Mucosa of stomach (tissue), 1 donor: ENCODE results near the gene PPP1CB.
"Not testable (repeated sequence)": the region's sequence is repeated elsewhere in the genome, so short reads cannot be mapped to it uniquely, and the experiment has no call there.

Experiments used
- H3K27me3 ChIP-seq: one replicate; pipeline ENCODE4 v1.7.0; 2013; ENCODE audit warnings: mild to moderate bottlenecking, low read length; ENCODE audit not compliant: control insufficient read depth, insufficient read depth
- H3K36me3 ChIP-seq: one replicate; pipeline ENCODE4 v1.7.0; 2013; ENCODE audit warnings: low read length; ENCODE audit not compliant: control insufficient read depth, insufficient read depth
- H3K4me1 ChIP-seq: one replicate; pipeline ENCODE4 v1.7.0; 2013; ENCODE audit warnings: mild to moderate bottlenecking, low read length; ENCODE audit not compliant: control insufficient read depth, insufficient read depth
- H3K4me3 ChIP-seq: one replicate; pipeline ENCODE4 v1.7.0; 2013; ENCODE audit warnings: low read length
- H3K9ac ChIP-seq: one replicate; pipeline ENCODE4 v1.7.0; 2013; ENCODE audit warnings: mild to moderate bottlenecking, low read length, moderate library complexity
- H3K9me3 ChIP-seq: one replicate; pipeline ENCODE4 v1.7.0; 2013; ENCODE audit warnings: mild to moderate bottlenecking, low read length, moderate library complexity; ENCODE audit not compliant: control insufficient read depth
- donor health status: Pancreatic carcinoma.

Gene PPP1CB

DNA sequence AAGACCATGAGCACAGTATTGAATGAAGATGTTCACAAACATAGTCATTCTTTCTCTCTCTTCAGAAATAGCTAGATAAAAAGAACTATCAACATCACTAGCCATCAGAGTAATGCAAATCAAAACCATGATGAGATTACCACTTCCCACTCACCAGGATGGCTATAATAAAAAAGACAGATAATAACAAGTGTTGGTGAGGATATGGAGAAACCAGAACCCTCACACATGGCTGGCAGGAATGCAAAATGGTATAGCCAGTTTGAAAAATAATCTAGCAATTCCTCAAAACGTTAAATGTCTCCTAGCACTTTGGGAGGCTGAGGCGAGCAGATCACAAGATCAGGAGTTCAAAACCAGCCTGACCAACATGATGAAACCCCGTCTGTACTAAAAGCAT is 31.3 kb upstream of the PPP1CB start:
- no peak overlapping the region for H3K4me3 ChIP-seq
- peaks cover 13% of the 10 kb centered on the region for H3K4me1 ChIP-seq
- H3K36me3 ChIP-seq = no peaks in the 10 kb centered on the region
- no peak overlapping the region for H3K9ac ChIP-seq
- H3K9me3 ChIP-seq = no peaks in the 10 kb centered on the region
- H3K27me3 ChIP-seq = no peaks in the 10 kb centered on the region

DNA sequence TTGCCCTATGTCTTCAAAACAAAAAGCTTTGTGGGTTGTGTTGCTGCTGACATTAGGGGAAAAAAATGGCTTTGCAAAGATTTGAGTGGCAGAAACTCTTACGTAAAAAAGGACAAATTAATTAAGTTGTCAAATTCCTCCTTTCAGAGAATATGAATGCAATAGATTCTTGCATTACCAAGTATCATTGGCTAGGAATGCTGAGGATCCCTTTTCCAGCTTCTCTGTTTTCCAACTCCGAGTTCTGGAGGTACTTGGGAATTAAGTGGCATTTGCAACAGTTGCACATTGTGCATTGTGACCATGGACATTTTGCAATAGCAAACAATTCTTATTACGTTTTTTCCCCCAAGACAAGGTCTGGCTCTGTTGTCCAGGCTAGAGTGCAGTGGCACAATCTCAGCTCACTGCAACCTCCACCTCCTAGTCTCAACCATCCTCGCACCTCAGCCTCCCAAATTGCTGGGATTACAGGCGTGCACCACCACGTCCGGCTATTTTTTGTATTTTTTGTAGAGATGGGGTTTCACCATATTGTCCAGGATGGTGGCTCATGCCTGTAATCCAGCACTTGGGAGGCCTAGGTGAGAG is 29.9 kb upstream of the PPP1CB start:
- H3K36me3 ChIP-seq = no peaks in the 10 kb centered on the region
- no peaks in the 10 kb centered on the region for H3K9me3 ChIP-seq
- H3K4me3 ChIP-seq = no peak overlapping the region
- H3K9ac ChIP-seq = no peak overlapping the region
- H3K4me1 ChIP-seq = peaks cover 9% of the 10 kb centered on the region
- H3K27me3 ChIP-seq = no peaks in the 10 kb centered on the region

DNA sequence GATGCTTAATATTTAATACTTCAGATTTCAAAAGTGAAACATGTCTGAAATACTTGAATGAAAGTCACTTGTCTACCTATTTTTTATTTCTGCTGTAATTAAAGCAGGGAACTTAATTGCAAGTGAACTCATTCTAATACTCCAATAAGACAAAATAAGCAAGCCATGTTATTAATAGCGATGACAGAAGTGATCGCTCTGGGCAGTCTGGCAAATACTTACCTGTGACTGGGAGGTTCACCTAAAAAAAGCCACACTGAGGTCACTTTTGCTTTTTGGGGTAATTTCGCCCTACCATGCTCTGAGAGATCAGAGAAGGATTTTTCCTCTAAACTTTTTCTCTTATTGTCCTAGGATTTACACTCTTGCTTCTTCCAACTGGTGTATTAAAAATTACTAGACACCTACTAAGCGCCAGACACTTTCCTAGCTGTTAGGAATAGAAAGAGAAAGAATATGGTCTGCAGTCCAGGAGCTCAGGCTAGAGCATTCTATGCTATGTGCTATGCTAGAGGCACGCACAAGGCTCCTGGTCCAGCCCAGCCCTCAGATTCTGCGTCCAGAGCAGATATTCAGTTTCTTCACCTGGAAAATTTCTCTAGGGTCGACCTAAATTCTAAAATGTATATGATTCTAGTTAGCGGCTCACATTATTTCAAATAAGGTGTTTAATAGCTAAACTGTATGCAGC is 26.5 kb upstream of the PPP1CB start:
- Histone ChIP-seq H3K36me3 (no peaks in the 10 kb centered on the region), H3K9ac (no peak overlapping the region), H3K4me3 (no peak overlapping the region), H3K4me1 (peaks cover 9% of the 10 kb centered on the region), H3K27me3 (no peaks in the 10 kb centered on the region), H3K9me3 (no peaks in the 10 kb centered on the region)

DNA sequence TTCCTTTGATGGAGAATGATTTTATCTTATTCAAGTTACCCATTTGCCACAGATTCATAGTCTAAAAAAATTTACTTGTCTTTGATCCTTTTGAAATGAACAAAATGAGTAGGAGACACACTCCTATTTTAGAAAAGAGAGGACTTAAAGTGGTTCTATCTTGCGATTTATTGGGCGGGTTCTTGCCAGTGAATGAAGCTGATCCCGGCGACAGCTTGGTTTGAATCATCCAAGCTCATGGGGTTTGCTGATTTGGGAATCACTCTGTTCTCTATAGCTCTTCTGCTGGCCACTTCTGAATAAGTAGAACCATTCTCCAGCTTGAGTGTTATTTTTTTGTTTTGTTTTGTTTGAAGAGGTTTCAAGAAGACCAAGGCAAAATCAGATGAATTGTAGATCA is 25.5 kb upstream of the PPP1CB start:
- Histone ChIP-seq H3K27me3 (no peaks in the 10 kb centered on the region), H3K9me3 (no peaks in the 10 kb centered on the region), H3K9ac (no peak overlapping the region), H3K4me1 (peaks cover 9% of the 10 kb centered on the region), H3K4me3 (no peak overlapping the region), H3K36me3 (no peaks in the 10 kb centered on the region)

DNA sequence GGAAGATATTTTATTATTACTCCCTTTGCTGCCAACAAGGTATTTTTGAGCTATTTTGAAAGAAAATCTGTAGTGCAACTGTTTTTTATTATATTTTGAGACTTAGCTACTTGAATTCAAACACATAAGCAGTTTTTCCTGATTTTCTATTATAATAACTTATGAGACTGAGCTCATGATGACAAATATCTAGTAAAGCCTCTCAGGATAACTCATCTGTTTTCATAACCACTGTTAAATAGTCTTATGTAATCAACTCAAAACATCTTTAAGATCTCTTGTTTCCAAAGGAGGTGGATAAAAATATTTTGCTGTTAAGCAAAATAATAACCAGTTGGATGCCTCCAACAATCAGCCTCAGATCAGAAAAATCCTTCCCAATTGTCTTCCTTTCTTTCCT is 21.9 kb upstream of the PPP1CB start:
- no peak overlapping the region for H3K9ac ChIP-seq
- no peaks in the 10 kb centered on the region for H3K9me3 ChIP-seq
- no peaks in the 10 kb centered on the region for H3K36me3 ChIP-seq
- no peak overlapping the region for H3K4me3 ChIP-seq
- no peaks in the 10 kb centered on the region for H3K27me3 ChIP-seq
- H3K4me1 ChIP-seq = peaks cover 9% of the 10 kb centered on the region

DNA sequence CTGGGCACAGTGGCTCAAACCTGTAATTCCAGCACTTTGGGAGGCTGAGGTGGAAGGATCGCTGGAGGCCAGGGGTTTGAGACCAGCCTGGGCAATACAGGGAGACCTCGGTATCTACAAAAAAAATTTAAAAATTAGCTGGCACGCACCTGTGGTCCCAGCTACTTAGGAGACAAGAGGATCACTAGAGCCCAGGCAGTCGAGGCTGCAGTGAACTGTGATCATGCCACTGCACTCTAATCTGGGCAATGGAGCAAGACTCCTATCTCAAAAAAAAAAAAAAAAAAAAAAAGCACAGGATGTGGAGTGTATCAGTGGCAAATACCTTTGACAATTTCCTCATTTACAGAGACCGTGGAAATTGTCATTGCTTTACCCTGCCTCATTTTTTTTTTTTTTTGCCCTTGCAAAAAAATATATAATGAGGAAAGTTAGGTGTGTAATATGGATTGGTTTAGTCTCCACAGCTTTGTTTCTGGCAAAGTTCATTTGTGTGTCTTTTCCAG is 20.9 kb upstream of the PPP1CB start:
- peaks cover under 1% of the 10 kb centered on the region for H3K4me1 ChIP-seq
- H3K27me3 ChIP-seq = no peaks in the 10 kb centered on the region
- H3K9me3 ChIP-seq = no peaks in the 10 kb centered on the region
- H3K36me3 ChIP-seq = no peaks in the 10 kb centered on the region
- H3K4me3 ChIP-seq = no peak overlapping the region
- no peak overlapping the region for H3K9ac ChIP-seq

DNA sequence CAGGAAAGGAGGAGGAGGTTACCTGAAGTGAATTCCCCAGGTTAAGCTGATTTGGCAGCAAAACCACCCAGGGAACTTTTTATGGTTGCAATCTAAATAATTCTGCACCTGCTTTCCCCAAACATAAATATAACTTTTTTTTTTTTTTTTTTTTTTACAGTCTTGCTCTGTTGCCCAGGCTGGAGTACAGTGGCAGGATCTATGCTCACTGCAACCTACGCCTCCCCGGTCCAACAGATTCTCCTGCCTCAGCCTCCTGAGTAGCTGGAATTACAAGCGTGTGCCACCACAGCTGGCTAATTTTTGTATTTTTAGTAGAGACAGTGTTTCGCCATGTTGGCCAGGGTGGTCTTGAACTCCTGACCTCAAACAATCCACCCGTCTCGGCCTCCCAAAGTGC is 16.1 kb upstream of the PPP1CB start:
- Histone ChIP-seq H3K27me3 (no peaks in the 10 kb centered on the region), H3K36me3 (no peaks in the 10 kb centered on the region), H3K4me3 (no peak overlapping the region), H3K9ac (peak overlapping the region; percentile 22), H3K4me1 (peaks cover 6% of the 10 kb centered on the region), H3K9me3 (no peaks in the 10 kb centered on the region)

DNA sequence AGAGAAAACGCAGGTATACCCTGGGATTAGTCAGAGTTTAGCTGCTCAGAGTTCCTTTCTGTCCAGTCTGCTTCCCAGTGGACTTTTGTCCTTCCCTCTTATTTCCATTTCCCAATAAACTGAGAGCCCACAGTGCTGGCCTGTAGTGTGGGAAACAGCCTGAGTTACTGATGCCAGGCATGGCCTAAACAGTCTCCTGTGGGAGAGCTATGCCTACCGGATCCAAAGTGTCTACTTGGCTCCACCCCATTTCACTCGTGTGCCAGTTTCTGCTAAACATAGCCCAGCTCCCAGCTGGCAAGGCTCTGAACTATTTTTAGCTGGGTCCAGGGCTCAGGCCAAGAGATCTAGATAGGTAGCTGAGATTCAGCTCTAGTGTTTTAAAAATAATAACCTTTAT is 15.6 kb upstream of the PPP1CB start:
- Histone ChIP-seq H3K27me3 (no peaks in the 10 kb centered on the region), H3K4me3 (no peak overlapping the region), H3K9me3 (no peaks in the 10 kb centered on the region), H3K36me3 (no peaks in the 10 kb centered on the region), H3K4me1 (peaks cover 6% of the 10 kb centered on the region), H3K9ac (peak overlapping the region; percentile 22)

DNA sequence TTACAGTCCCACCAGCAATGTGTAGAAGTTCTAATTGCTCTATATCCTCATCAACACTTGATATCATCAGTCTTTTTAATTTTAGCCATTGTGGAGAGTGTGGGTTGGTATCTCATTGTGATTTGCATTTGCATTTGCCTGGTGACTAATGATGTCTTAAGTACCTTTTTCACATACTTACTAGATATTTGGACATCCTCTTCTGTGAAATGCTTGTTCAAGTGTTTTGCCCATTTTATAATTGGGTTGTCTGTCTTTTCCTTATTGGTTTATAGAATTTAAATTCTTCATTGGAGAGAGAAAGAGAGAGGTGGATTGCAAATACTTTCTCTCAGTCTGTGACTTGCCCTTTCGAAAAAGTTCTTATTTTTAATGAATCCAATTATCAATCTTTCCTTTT is 14.0 kb upstream of the PPP1CB start:
- Histone ChIP-seq H3K36me3 (no peaks in the 10 kb centered on the region), H3K4me3 (no peak overlapping the region), H3K9ac (no peak overlapping the region), H3K27me3 (no peaks in the 10 kb centered on the region), H3K9me3 (no peaks in the 10 kb centered on the region), H3K4me1 (peaks cover 6% of the 10 kb centered on the region)

DNA sequence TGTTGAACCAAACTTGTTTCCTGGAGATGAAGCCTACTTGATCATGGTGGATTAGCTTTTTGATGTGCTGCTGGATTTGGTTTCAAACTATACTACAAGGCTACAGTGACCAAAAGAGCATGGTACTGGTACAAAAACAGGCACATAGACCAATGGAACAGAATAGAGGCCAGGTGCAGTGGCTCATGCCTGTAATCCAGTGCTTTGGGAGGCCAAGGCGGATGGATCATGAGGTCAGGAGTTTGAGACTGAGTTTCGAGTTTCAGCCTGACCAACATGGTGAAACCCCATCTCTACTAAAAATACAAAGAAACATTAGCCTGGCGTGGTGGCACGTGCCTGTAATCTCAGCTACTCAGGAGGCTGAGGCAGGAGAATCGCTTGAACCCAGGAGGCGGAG is 9.0 kb upstream of the PPP1CB start:
- H3K9me3 ChIP-seq, H3K27me3 ChIP-seq, H3K4me3 ChIP-seq, H3K4me1 ChIP-seq, H3K36me3 ChIP-seq, H3K9ac ChIP-seq: not testable (repeated sequence)

DNA sequence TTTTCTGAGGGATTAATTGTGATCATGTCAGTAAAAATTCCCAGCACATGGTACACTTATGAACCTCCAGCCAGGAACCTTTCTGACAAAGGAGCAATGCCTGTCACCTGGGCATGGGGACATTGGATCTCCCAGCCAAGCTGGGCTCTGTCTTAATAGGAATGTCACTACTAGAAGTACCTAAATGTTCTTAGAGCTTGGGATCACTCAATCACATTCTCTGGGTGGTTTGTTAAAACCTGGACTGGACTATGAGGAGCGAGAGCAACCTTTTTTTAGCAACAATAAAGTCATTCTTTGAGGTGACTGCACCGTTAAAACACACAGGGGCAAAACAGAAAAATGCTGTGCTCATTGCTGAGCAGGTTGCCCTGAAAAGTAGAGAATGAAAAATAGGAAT is 6.4 kb upstream of the PPP1CB start:
- no peaks in the 10 kb centered on the region for H3K27me3 ChIP-seq
- peaks cover 14% of the 10 kb centered on the region for H3K4me1 ChIP-seq
- no peaks in the 10 kb centered on the region for H3K9me3 ChIP-seq
- no peak overlapping the region for H3K4me3 ChIP-seq
- H3K9ac ChIP-seq = no peak overlapping the region
- H3K36me3 ChIP-seq = no peaks in the 10 kb centered on the region

DNA sequence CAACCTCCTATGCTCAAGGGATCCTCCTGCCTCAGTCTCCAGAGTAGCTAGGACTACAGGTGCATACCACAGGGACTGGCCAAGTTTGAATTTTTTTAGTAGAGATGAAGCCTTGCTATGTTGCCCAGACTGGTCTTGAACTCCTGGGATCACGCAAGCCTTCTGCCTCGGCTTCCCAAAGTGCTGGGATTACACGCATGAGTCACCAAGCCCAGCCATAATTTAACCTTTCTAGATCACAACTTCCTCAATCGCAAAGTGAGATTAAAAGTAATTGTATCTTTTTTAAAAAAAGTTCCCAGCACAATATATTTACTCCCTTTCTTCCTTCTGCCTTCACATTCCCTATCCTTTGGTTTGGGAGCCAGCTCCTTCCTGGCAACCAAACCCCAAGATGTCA is 5.8 kb upstream of the PPP1CB start:
- Histone ChIP-seq H3K27me3 (no peaks in the 10 kb centered on the region), H3K36me3 (no peaks in the 10 kb centered on the region), H3K9ac (no peak overlapping the region), H3K9me3 (no peaks in the 10 kb centered on the region), H3K4me3 (no peak overlapping the region), H3K4me1 (peaks cover 21% of the 10 kb centered on the region)
